SK-N-SH (cell line): Measurements from ENCODE around the gene MAMLD1.

Experiments used
- CTCF ChIP-seq: fragments of 200-600 bp; sonication (generic); IDR thresholded peaks from 2 replicates; pipeline ENCODE4 v1.6.1; 2017; ENCODE audit warnings: antibody characterized with exemption, mild to moderate bottlenecking, moderate library complexity
- EZH2phosphoT487 ChIP-seq: fragments of 200-600 bp; sonication (generic); IDR thresholded peaks from 2 replicates; pipeline ENCODE4 v1.6.1; 2017; ENCODE audit warnings: low read depth, mixed run types, mild to moderate bottlenecking, antibody characterized with exemption, moderate library complexity, borderline replicate concordance
- POLR2AphosphoS5 ChIP-seq: IDR thresholded peaks from 2 replicates; pipeline ENCODE4 v1.6.1; 2012; ENCODE audit warnings: low read depth, low read length
- RAD21 ChIP-seq: IDR thresholded peaks from 2 replicates; pipeline ENCODE4 v1.6.1; 2012; ENCODE audit warnings: mild to moderate bottlenecking, low read length
- REST ChIP-seq: IDR thresholded peaks from 2 replicates; pipeline ENCODE4 v1.6.1; 2012; ENCODE audit warnings: mild to moderate bottlenecking, low read depth, low read length, moderate library complexity
- RFX5 ChIP-seq: IDR thresholded peaks from 2 replicates; pipeline ENCODE4 v1.6.1; 2012; ENCODE audit warnings: mild to moderate bottlenecking, improper control_type of control experiment, low read length
- TAF1 ChIP-seq: IDR thresholded peaks from 2 replicates; pipeline ENCODE4 v1.6.1; 2012; ENCODE audit warnings: low read depth, mild to moderate bottlenecking, low read length, moderate library complexity, borderline replicate concordance

- TF ChIP-seq CTCF (no peak), RFX5 (no peak), EZH2phosphoT487 (no peak), POLR2AphosphoS5 (no peak), REST (no peak), RAD21 (no peak), TAF1 (no peak)
Observed at GRCh38 chrX:150502979-150503897, 140.1 kb downstream of the MAMLD1 start.
